Measurements from ENCODE around the gene USP54.

USP54 gene

GRCh38 chr10:73591935-73592699 is 975 bp upstream of the USP54 start:
- TF ChIP-seq REST (IDR thresholded peaks at IDR 0.05; ENCODE audit: low read depth) (no peak), CEBPB (IDR thresholded peaks at IDR 0.05) (peak; percentile 83), TAF1 (IDR thresholded peaks at IDR 0.05; ENCODE audit: low read depth) (no peak), CREB1 (IDR thresholded peaks at IDR 0.05; ENCODE audit: low read depth) (no peak), ZBTB7A (IDR thresholded peaks at IDR 0.05; ENCODE audit: low read depth) (0 out of 2 replicates have a peak, but pooled peaks have one; percentile 50), FOXM1 (IDR thresholded peaks at IDR 0.05; ENCODE audit: borderline replicate concordance, low read depth) (peak; percentile 47; the same call in 1 of the 2 replicates), YY1 (IDR thresholded peaks at IDR 0.05; ENCODE audit: low read depth) (0 out of 2 replicates have a peak, but pooled peaks have one; percentile 20), EP300 (IDR thresholded peaks at IDR 0.05; ENCODE audit: borderline replicate concordance) (peak; percentile 54), NFIC (IDR thresholded peaks at IDR 0.05) (peak; percentile 18; the same call in 1 of the 2 replicates), USF1 (IDR thresholded peaks at IDR 0.05) (peak; percentile 62), TCF12 (IDR thresholded peaks at IDR 0.05; ENCODE audit: low read depth) (0 out of 2 replicates have a peak, but pooled peaks have one; percentile 69), EGR1 (IDR thresholded peaks at IDR 0.05) (no peak), RAD21 (IDR thresholded peaks at IDR 0.05; ENCODE audit: low read depth) (peak; percentile 28; the same call in 1 of the 2 replicates), MAX (IDR thresholded peaks at IDR 0.05) (peak; percentile 72), TEAD4 (IDR thresholded peaks at IDR 0.05) (no peak)

- TF ChIP-seq EGR1 (IDR thresholded peaks at IDR 0.05) (no peak), USF1 (IDR thresholded peaks at IDR 0.05) (no peak), TEAD4 (IDR thresholded peaks at IDR 0.05) (no peak), TAF1 (IDR thresholded peaks at IDR 0.05; ENCODE audit: low read depth) (no peak), REST (IDR thresholded peaks at IDR 0.05; ENCODE audit: low read depth) (no peak), ZBTB7A (IDR thresholded peaks at IDR 0.05; ENCODE audit: low read depth) (no peak), FOXM1 (IDR thresholded peaks at IDR 0.05; ENCODE audit: borderline replicate concordance, low read depth) (no peak), MAX (IDR thresholded peaks at IDR 0.05) (no peak)
Observed at GRCh38 chr10:73589563-73590126, 1.5 kb downstream of the USP54 start.

- TF ChIP-seq REST (IDR thresholded peaks at IDR 0.05; ENCODE audit: low read depth) (no peak), MAX (IDR thresholded peaks at IDR 0.05) (no peak), TAF1 (IDR thresholded peaks at IDR 0.05; ENCODE audit: low read depth) (no peak), FOXM1 (IDR thresholded peaks at IDR 0.05; ENCODE audit: borderline replicate concordance, low read depth) (no peak), CEBPB (IDR thresholded peaks at IDR 0.05) (no peak), EP300 (IDR thresholded peaks at IDR 0.05; ENCODE audit: borderline replicate concordance) (no peak), YY1 (IDR thresholded peaks at IDR 0.05; ENCODE audit: low read depth) (no peak), NFIC (IDR thresholded peaks at IDR 0.05) (no peak)
Observed at GRCh38 chr10:73588656-73589055, 2.5 kb downstream of the USP54 start.

GRCh38 chr10:73586583-73586984 is 4.6 kb downstream of the USP54 start:
- TF ChIP-seq EP300 (IDR thresholded peaks at IDR 0.05; ENCODE audit: borderline replicate concordance), result no peak
- TF ChIP-seq FOXM1 (IDR thresholded peaks at IDR 0.05; ENCODE audit: borderline replicate concordance, low read depth), result peak; percentile 44; the same call in 1 of the 2 replicates
- no peak for TF ChIP-seq TEAD4 (IDR thresholded peaks at IDR 0.05)
- no peak for TF ChIP-seq REST (IDR thresholded peaks at IDR 0.05; ENCODE audit: low read depth)
- no peak for TF ChIP-seq TAF1 (IDR thresholded peaks at IDR 0.05; ENCODE audit: low read depth)
- no peak for TF ChIP-seq USF1 (IDR thresholded peaks at IDR 0.05)
- peak; percentile 34 for TF ChIP-seq NFIC (IDR thresholded peaks at IDR 0.05)
- no peak for TF ChIP-seq MAX (IDR thresholded peaks at IDR 0.05)
- peak; percentile 69 for TF ChIP-seq CEBPB (IDR thresholded peaks at IDR 0.05)
- no peak for TF ChIP-seq YY1 (IDR thresholded peaks at IDR 0.05; ENCODE audit: low read depth)
- TF ChIP-seq ZBTB7A (IDR thresholded peaks at IDR 0.05; ENCODE audit: low read depth), result no peak
- TF ChIP-seq CREB1 (IDR thresholded peaks at IDR 0.05; ENCODE audit: low read depth), result no peak
- no peak for TF ChIP-seq TCF12 (IDR thresholded peaks at IDR 0.05; ENCODE audit: low read depth)
